Ishikawa (cell line): ENCODE data around the gene SLC25A11.

Source experiments
- CEBPB ChIP-seq: IDR thresholded peaks from 2 replicates; pipeline ENCODE4 v1.6.1; 2012
- CREB1 ChIP-seq: IDR thresholded peaks from 2 replicates; pipeline ENCODE4 v1.6.1; 2012; ENCODE audit warnings: low read depth
- EGR1 ChIP-seq: IDR thresholded peaks from 2 replicates; pipeline ENCODE4 v1.6.1; 2012
- EP300 ChIP-seq: IDR thresholded peaks from 2 replicates; pipeline ENCODE4 v1.6.1; 2012; ENCODE audit warnings: borderline replicate concordance
- FOXM1 ChIP-seq: IDR thresholded peaks from 2 replicates; pipeline ENCODE4 v1.6.1; 2012; ENCODE audit warnings: low read depth, borderline replicate concordance
- MAX ChIP-seq: IDR thresholded peaks from 2 replicates; pipeline ENCODE4 v1.6.1; 2012
- NFIC ChIP-seq: IDR thresholded peaks from 2 replicates; pipeline ENCODE4 v1.6.1; 2012
- REST ChIP-seq: IDR thresholded peaks from 2 replicates; pipeline ENCODE4 v1.6.1; 2012; ENCODE audit warnings: low read depth, mild to moderate bottlenecking
- TAF1 ChIP-seq: IDR thresholded peaks from 2 replicates; pipeline ENCODE4 v1.6.1; 2012; ENCODE audit warnings: low read depth, mild to moderate bottlenecking
- TCF12 ChIP-seq: IDR thresholded peaks from 2 replicates; pipeline ENCODE4 v1.6.1; 2012; ENCODE audit warnings: low read depth
- TEAD4 ChIP-seq: IDR thresholded peaks from 2 replicates; pipeline ENCODE4 v1.6.1; 2012
- USF1 ChIP-seq: IDR thresholded peaks from 2 replicates; pipeline ENCODE4 v1.6.1; 2012
- YY1 ChIP-seq: IDR thresholded peaks from 2 replicates; pipeline ENCODE4 v1.6.1; 2012; ENCODE audit warnings: low read depth

- no peak for TF ChIP-seq FOXM1
- no peak for TF ChIP-seq MAX
- TF ChIP-seq EGR1: no peak
- TF ChIP-seq TAF1: no peak
- no peak for TF ChIP-seq TEAD4
- TF ChIP-seq EP300: no peak
- TF ChIP-seq REST: no peak
- no peak for TF ChIP-seq CEBPB
- TF ChIP-seq YY1: no peak
- TF ChIP-seq TCF12: no peak
- no peak for TF ChIP-seq USF1
- no peak for TF ChIP-seq NFIC
- no peak for TF ChIP-seq CREB1
Measured at GRCh38 chr17:4901108-4901647, 38.7 kb downstream of the SLC25A11 start.
